HG03097 (cell line): ENCODE measurements around the gene UBFD1.
"Not testable (repeated sequence)": the region's sequence is repeated elsewhere in the genome, so short reads cannot be mapped to it uniquely, and the experiment has no call there.

Experiments
- ATAC-seq: cut with Tn5 transposase; IDR thresholded peaks from one replicate; pipeline ENCODE4 v1.9.1; 2021; ENCODE audit not compliant: unreplicated experiment, low FRiP score

The UBFD1 gene

GRCh38 chr16:23564575-23565363 is 7.2 kb downstream of the UBFD1 start:
- ATAC-seq = no peak

DNA sequence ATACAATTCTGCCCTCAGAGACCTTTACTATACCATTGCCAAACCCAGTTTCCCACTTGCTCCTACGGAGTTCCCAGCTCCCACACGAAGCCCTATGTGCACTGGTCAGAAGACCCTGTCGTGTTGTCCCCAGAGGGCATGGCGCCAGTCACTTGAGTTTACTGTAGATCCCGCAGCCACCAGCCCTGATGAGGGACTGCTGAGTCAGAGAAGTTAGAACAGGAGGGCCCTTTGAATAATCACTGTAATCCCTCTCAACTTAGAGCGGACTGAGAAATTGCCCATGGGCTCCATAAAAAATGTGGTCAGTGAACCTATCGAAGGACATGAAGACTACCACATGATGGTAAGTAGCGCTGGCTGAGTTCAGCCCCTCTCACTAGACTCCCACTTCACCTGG is 9.2 kb downstream of the UBFD1 start:
- no peak for ATAC-seq

DNA sequence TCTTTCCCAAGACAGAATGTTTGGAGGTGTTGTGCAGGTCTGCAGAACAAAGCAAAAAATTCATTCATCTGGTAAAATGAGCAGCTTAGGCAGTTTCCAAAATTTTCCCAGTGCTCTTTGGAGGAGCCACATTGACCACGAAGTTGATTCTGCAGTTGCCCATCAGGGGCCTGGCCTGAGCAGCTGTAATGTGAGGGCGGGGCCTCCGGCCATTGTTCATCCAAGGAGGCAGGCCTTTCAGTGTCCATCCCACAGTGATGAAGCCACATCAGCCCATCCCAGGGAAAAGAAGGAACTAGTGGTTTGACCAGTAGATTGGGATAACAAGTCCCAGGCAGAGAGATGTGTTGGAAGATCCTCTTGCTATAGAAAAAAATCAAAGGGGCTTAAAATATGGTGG is 10.1 kb downstream of the UBFD1 start:
- ATAC-seq = no peak

GRCh38 chr16:23570992-23571632 is 13.6 kb downstream of the UBFD1 start:
- ATAC-seq = no peak

DNA sequence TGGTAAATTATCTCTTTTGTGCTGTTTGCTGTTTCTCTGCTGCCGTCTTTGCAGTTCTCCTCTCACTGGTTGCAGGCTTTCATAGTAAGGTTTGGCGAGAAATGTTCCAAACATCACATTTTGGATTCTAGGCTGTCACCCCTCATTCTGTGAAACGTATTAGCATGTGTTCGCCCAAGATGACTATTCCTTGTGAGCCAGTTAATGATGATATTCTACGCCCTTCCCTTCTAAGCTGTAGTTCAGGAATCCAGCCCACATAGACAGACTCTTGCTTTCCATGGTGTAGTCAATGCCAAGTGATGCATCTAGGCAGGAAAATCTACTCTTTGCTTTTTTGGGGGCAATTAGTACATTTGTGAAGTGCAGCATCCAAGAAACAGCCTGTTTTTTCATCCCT is 14.4 kb downstream of the UBFD1 start:
- ATAC-seq = no peak

DNA sequence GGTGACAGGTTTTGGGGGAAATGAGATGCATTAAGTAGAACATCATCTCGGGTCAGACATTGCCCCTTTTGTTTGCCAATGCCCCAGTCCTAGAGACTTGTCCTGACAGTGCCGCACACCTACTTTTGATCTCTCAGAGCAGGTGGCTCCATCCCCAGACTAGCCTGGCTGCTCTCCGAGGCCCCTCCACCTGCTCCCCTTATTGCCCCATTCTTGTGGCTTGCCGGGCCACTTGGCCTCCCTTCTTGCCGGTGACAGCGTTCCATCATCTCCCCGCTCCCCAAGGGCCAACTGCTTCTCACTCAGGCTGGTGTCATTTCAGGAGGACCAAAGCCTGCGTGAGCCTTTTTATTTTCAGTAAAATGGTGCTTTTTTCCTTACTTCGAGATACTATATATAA is 14.9 kb downstream of the UBFD1 start:
- ATAC-seq = no peak

DNA sequence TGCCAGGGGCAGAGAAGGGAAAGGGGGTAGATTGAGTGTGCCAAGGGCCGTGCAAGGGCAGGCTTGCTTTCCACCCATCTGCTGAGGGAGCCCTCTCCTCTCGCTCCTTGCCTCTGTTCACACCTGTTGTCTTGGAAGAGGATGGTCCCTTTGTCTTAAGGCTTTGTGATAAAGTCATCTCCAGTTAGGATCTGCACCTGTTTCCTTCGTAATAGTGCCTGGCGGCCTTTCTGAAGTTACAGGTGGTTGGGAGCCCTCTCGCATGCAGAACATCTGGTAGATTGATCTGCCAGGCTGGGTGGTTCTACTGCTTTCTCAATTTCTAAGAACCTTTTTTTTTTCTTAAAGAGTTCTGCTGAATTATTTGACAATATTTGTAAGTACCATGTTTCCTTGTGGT is 16.3 kb downstream of the UBFD1 start:
- ATAC-seq = no peak

- no peak for ATAC-seq
Observed at GRCh38 chr16:23575834-23576233, 18.3 kb downstream of the UBFD1 start.

DNA sequence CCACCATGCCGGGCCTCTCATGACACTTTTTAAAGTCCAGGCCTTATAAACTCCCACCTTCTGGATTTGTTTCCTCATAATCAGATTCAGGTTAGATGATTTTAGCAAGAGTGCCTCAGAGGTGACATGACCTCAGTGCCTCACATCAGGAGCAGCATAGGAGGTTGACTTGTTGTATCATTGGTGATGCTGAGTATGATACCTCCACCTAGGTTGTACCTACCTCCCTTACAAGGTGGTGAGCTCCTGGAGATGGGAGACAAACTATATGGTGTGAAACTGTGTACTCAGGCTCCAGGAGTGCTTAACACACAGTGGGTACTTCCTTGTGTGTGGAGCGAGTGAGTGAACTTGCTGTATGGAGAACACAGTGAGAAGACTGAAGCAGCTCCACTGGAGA is 20.0 kb downstream of the UBFD1 start:
- ATAC-seq = no peak

DNA sequence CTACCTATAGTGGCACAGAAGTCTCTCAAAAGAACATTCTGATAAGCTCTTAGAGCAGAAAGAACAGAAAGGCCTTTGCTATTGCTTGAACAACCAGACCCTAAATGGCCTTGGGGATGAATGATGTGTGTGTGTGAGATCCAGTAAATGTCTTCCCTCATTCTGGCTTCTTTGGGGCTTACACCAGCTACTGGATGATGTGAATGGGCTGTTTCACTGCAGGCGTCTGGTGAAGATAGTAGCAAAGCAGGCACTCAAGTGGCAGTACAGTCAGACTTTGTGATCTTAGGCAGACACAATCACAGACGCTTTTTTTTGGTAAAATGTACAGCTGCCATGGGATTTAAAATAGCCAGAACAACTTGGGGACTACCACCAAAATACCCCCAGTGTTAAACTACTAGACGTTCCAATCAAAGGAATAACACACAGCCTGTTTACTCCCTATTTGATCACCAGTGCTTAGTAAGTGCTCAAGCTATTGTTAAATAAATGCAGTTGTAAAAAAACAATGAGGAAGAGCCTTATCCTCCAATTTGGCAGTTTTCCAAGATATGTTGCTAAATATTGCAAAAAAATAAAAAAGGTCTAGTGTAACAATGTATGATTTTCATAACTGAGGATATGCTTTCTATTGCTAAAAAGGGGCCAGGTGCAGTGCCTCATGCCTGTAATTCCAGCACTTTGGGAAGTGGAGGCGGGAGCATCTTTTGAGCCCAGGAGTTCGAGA is 20.7 kb downstream of the UBFD1 start:
- ATAC-seq = no peak

GRCh38 chr16:23579371-23579770 is 21.8 kb downstream of the UBFD1 start:
- no peak for ATAC-seq

DNA sequence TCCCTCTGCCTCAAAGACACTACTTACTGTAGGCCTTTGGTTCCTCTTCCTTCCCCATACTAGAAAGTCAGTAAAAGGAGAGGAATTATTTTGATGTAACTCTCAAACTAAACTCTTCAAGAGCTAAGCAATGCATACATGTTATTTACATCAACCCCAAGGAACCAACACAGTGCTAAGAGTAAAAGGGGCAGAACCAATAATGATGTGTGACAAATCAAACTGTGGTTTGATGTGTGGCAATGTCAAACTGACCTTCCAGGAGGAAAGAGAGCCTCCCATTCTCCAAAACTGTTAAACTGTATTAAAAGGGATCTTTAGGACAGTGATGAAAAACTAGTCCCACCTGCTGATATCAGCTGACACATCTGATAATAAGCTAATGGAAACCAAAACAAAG is 22.9 kb downstream of the UBFD1 start:
- ATAC-seq = no peak

GRCh38 chr16:23581764-23582163 is 24.2 kb downstream of the UBFD1 start:
- ATAC-seq = no peak

DNA sequence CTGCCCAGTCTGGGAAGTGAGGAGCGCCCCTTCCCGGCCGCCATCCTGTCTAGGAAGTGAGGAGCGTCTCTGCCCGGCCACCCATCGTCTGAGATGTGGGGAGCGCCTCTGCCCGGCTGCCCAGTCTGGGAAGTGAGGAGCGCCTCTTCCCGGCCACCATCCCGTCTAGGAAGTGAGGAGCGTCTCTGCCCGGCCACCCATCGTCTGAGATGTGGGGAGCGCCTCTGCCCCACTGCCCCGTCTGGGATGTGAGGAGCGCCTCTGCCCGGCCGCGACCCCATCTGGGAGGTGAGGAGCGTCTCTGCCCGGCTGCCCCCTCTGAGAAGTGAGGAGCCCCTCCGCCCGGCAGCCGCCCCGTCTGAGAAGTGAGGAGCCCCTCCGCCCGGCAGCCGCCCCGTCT is 25.7 kb downstream of the UBFD1 start:
- ATAC-seq = not testable (repeated sequence)

DNA sequence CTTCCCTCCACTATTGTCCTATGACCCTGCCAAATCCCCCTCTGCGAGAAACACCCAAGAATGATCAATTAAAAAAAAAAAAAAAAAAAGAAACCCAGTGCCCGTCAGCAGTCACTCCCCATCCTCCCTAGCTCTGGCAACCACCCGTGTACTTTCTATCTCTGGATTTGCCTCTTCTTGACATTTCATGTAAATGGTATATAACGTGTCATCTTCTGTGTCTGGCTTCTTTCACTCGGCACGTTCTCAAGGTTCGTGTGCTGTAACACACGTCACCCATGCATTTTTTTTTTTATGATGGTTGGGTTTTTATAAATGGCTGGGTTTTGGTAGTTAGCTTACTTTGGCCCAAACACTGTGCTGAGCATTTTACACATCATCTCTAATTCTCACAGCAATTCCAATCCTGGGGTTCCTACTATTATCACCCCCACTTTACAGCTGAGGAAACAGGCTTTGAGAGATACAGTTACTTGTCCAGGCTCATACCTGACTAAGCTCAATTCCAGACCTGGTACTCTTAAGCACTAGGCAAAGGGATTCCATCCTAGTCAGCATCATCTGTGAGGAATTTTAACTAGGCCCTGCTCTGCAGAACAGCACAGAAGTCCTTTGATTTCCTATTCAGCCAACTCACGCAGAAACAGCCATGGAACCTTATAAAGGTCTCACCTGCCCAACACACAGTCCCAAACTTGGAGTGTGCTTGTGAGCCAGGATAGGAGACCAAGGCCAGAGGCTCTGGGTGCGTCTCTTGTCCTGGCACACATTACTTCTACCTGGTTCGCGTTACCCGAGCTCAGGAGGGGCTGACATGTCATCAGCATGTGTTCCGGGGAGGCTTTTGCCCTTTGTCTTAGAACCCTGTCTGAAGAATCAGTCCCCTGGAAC is 26.9 kb downstream of the UBFD1 start:
- no peak for ATAC-seq

GRCh38 chr16:23587726-23588125 is 30.2 kb downstream of the UBFD1 start:
- no peak for ATAC-seq

- no peak for ATAC-seq
Observed at GRCh38 chr16:23590181-23590580, 32.7 kb downstream of the UBFD1 start.

DNA sequence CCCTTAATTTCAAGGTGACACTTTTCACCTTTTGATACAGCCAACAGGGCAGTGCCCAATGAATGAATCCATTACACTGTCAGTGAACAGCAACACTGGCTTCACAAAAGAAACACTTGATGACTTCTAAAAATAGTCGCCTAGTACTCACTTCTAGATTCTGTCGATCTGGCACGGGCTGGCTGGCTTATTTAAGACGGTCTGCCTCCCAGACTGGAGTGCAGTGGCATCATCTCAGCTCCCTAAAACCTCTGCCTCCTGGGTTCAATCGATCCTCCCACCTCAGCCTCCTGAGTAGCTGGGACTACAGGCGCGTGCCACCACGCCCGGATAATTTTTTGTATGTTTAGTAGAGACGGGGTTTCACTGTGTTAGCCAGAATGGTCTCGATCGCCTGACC is 36.7 kb downstream of the UBFD1 start:
- ATAC-seq = no peak

DNA sequence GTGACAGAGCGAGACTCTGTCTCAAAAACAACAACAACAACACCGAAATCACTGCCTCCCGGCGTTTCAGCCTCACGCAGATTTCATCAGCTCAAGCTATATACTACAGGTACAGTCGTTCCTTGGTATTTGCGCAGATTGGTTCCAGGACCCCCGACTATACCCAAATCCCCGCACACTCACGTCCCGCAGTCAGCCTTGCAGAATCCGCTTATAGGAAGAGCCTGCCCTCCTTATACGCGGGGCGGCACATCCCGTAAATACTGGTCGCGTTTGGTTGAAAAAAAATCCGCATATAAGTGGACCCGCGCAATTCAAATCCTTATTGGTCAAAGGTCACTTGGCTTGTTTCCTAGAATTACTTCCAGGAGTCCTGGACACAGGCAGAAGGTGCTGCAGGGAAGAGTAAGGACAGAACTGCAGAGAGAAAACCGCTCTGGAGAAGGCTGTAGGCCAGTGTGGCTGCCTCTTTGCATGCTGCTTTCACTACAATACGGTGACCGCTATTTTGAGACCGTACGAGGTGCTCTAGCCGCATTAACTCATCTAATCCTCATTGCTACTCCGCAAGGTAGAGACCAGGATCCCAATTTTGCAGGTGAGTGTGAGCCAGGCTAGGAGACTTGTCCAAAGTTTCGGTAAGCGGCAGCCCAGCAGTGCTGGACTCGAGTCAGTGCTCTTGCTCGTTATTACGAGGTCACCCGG is 37.9 kb downstream of the UBFD1 start:
- ATAC-seq = no peak
